Activated CD8-positive, alpha-beta T cell treated with anti-CD3 and anti-CD28 coated beads for 36 hours (primary cell): ENCODE results near the gene SLC35B4. TPM values are rescaled to one million over a fixed set of nuclear protein-coding genes. Genes with fewer than 3 reads are reported as not detected.

Experiments used
- ATAC-seq: fragments of 200-7000 bp; cut with Tn5 transposase; one replicate; pipeline ENCODE4 v1.10.0; 2021; ENCODE audit warnings: mild to moderate bottlenecking, moderate library complexity
- CTCF ChIA-PET: fragments of 350-600 bp; sonication (Branson Sonifier 250); formaldehyde crosslinking; loops from one replicate; lab custom pipeline; 2021; ENCODE audit warnings: antibody characterized with exemption; lab: Charles Lee
- POLR2A ChIA-PET: fragments of 350-600 bp; sonication (Branson Sonifier 250); formaldehyde crosslinking; loops from one replicate; lab custom pipeline; 2021; ENCODE audit warnings: antibody characterized with exemption; lab: Charles Lee
- DNase-seq: peaks from one replicate; pipeline ENCODE4 v3.0.0-alpha.2; 2020
- H3K27ac Mint-ChIP-seq: one replicate; pipeline ENCODE4 v1.8.0; 2021; ENCODE audit warnings: mild to moderate bottlenecking, mixed read lengths
- H3K27me3 Mint-ChIP-seq: one replicate; pipeline ENCODE4 v1.8.0; 2021; ENCODE audit warnings: mixed read lengths
- H3K36me3 Mint-ChIP-seq: one replicate; pipeline ENCODE4 v1.8.0; 2021; ENCODE audit warnings: low read depth, mixed read lengths
- H3K4me1 Mint-ChIP-seq: one replicate; pipeline ENCODE4 v1.8.0; 2021; ENCODE audit warnings: low read depth, mixed read lengths
- H3K4me3 Mint-ChIP-seq: one replicate; pipeline ENCODE4 v1.8.0; 2021; ENCODE audit warnings: mild to moderate bottlenecking, moderate library complexity, mixed read lengths
- H3K9me3 Mint-ChIP-seq: one replicate; pipeline ENCODE4 v1.8.0; 2021; ENCODE audit warnings: mixed read lengths
- intact Hi-C: fragments of 100-400 bp; cut with micrococcal nuclease; formaldehyde crosslinking; loops from one replicate; pipeline ENCODE4 v1.10.0; 2022
- total RNA-seq, 2 experiments: library from RNA; stranded (reverse); gene quantifications; one replicate each; pipeline ENCODE4 v1.2.3, GENCODE V29; 2021
- TF ChIP-seq, protein P1 (sequence below): fragments of 200-600 bp; IDR thresholded peaks from one replicate; pipeline ENCODE4 v1.8.0; 2022; ENCODE audit warnings: antibody characterized with exemption, mild to moderate bottlenecking

Gene SLC35B4
- total RNA-seq, 2 experiments from 2014 or later = 11.7 to 13.7 TPM

DNA sequence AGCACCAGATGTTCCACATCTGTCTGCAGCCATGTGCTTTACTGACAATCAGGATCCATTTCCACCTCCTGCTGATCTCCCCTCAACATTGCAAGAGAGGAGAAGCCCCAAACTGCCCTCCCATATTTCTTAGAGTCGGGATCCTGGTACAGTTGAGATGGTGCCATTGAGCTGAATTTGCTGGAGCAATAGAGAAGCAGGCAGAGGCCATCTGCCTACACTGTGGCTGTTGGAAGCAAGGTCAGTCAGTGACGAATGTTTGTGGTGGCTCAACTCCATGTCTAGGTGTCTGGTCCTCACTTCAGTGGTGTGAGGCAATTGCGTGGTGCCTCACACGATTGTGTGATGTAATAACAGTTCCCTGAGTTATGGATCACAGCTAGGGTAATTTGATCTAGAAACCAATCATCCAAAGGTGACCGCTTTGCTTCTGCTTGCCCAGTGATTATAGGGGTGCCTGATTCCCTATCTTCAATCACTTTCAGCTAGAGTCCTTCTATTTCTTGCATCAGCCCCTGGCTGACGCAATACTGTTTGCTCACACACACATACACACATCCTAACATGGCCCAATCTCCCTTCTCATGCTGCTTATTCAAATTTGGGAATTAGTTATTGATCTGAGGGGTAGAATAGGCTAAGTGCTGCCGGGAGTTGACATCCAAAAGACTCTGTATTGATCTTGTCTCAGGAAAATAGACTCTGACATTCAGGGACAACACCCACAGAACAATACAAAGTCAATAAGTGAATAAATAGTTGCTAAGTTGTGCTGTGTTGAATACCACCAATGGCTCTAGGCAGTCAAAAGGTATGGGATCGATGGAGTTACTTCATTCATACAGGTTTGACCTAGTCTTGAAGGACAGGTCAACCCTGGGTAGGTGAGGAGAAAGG lies 46.1 kb upstream of the SLC35B4 start:
- H3K36me3 Mint-ChIP-seq = no peaks in the 10 kb centered on the region
- CTCF ChIA-PET = no interaction called here

DNA sequence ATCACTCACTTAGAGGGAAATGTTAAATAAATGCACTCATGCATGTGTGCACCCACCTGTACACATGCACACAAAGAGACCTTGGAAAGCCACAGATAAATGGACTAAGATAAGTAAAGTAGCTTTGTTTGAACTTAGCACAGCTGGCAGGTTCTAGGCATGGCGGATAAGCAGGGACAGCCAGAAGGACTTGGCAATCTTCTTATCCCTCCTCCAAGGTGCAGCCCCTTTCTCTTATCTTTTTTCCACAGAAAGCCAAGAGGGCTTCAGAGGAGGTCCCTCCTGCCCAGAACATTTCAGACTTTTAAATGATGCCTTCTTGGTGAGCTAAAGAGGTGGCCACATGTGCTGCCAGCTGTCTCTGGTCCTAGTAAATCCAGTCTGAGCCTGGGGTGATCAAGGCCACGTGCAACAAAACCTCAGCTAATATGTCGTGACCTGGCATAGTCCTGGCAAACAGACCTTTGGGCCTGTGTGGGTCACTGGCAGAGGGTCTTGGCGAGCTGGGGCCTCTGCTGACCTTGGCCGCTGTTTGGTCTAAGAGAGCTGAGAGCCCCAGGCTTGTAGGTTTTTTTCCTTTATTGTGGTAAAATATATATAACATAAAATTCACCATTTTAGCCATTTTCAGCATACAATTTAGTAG lies 43.2 kb upstream of the SLC35B4 start:
- POLR2A ChIA-PET = no interaction called here
- ATAC-seq (no peak), DNase-seq (no peak)
- TF ChIP-seq, protein P1, sequence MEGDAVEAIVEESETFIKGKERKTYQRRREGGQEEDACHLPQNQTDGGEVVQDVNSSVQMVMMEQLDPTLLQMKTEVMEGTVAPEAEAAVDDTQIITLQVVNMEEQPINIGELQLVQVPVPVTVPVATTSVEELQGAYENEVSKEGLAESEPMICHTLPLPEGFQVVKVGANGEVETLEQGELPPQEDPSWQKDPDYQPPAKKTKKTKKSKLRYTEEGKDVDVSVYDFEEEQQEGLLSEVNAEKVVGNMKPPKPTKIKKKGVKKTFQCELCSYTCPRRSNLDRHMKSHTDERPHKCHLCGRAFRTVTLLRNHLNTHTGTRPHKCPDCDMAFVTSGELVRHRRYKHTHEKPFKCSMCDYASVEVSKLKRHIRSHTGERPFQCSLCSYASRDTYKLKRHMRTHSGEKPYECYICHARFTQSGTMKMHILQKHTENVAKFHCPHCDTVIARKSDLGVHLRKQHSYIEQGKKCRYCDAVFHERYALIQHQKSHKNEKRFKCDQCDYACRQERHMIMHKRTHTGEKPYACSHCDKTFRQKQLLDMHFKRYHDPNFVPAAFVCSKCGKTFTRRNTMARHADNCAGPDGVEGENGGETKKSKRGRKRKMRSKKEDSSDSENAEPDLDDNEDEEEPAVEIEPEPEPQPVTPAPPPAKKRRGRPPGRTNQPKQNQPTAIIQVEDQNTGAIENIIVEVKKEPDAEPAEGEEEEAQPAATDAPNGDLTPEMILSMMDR = no peak
- CTCF ChIA-PET = interaction anchor here (0.7 to 1.9 kb wide), 2 partner anchors 43 to 218 kb away, joined by 4 to 5 read pairs; partner anchors contain the start of gene SLC35B4
- Mint-ChIP-seq H3K27ac (no peak overlapping the region), H3K27me3 (peaks cover 6% of the 10 kb centered on the region), H3K4me1 (no peaks in the 10 kb centered on the region), H3K9me3 (no peaks in the 10 kb centered on the region), H3K4me3 (no peak overlapping the region), H3K36me3 (no peaks in the 10 kb centered on the region)
- intact Hi-C loops = no loop called here

More for the DNA sequence above, 46.1 kb upstream of the SLC35B4 start:
- TF ChIP-seq, protein P1 = no peak
- ATAC-seq = no peak
- Mint-ChIP-seq H3K4me1 (no peaks in the 10 kb centered on the region), H3K9me3 (no peaks in the 10 kb centered on the region), H3K4me3 (no peak overlapping the region), H3K27me3 (peaks cover 11% of the 10 kb centered on the region), H3K27ac (no peak overlapping the region)
- POLR2A ChIA-PET = no interaction called here
- intact Hi-C loops = no loop called here
- no peak for DNase-seq

GRCh38 chr7:134357486-134357885 lies 40.8 kb upstream of the SLC35B4 start:
- intact Hi-C loops = no loop called here
- Mint-ChIP-seq H3K4me1 (no peaks in the 10 kb centered on the region), H3K36me3 (no peaks in the 10 kb centered on the region), H3K4me3 (no peak overlapping the region), H3K27me3 (peaks cover 5% of the 10 kb centered on the region), H3K9me3 (no peaks in the 10 kb centered on the region), H3K27ac (no peak overlapping the region)
- ChIA-PET CTCF (interaction anchor here (0.7 to 2.1 kb wide), 18 partner anchors 10 to 217 kb away, joined by 3 to 10 read pairs (median 4); partner anchors contain the start of gene SLC35B4), POLR2A (interaction anchor here (0.5 kb wide), 1 partner anchor 9 kb away, joined by 3 read pairs; no protein-coding TSS in a partner anchor)
- peak; percentile 47 for ATAC-seq
- no peak for DNase-seq
- TF ChIP-seq, protein P1 = no peak

- Mint-ChIP-seq H3K36me3 (no peaks in the 10 kb centered on the region), H3K4me3 (no peak overlapping the region), H3K27ac (no peak overlapping the region), H3K4me1 (no peaks in the 10 kb centered on the region), H3K27me3 (peaks cover 5% of the 10 kb centered on the region), H3K9me3 (no peaks in the 10 kb centered on the region)
- intact Hi-C loops = no loop called here
- DNase-seq (no peak), ATAC-seq (no peak)
- TF ChIP-seq, protein P1 = no peak
- CTCF ChIA-PET = interaction anchor here (0.8 to 2.1 kb wide), 2 partner anchors 12 to 32 kb away, joined by 3 to 7 read pairs; no protein-coding TSS in a partner anchor
- POLR2A ChIA-PET = no interaction called here
Measured at GRCh38 chr7:134356421-134356936, 39.7 kb upstream of the SLC35B4 start.
